Nephron (organoid): ENCODE results near the gene PNMT.

Experiments used
- H3K27ac Mint-ChIP-seq, 3 experiments: 2 replicates each; pipeline ENCODE4 v1.8.0; 2020; ENCODE audit warnings: mixed read lengths in 3 of 3, mild to moderate bottlenecking in 2 of 3, moderate library complexity in 1 of 3
- H3K27me3 Mint-ChIP-seq: 2 replicates; pipeline ENCODE4 v1.8.0; 2021; ENCODE audit warnings: low read depth, mild to moderate bottlenecking, moderate library complexity, mixed read lengths
- H3K36me3 Mint-ChIP-seq: 2 replicates; pipeline ENCODE4 v1.8.0; 2020; ENCODE audit warnings: low read depth, mixed read lengths
- H3K4me1 Mint-ChIP-seq: 2 replicates; pipeline ENCODE4 v1.8.0; 2020; ENCODE audit warnings: mixed read lengths
- H3K4me3 Mint-ChIP-seq, 3 experiments: 2 replicates each; pipeline ENCODE4 v1.8.0; 2020; ENCODE audit warnings: mild to moderate bottlenecking in 3 of 3, mixed read lengths in 3 of 3, moderate library complexity in 2 of 3
- H3K9me3 Mint-ChIP-seq: 2 replicates; pipeline ENCODE4 v1.8.0; 2020; ENCODE audit warnings: mixed read lengths
- CTCF ChIP-seq, 3 experiments: fragments of 200-600 bp; sonication (generic); IDR thresholded peaks; one replicate each; pipeline ENCODE4 v1.5.0; 2021; ENCODE audit warnings: antibody characterized with exemption in 3 of 3; ENCODE audit not compliant: unreplicated experiment in 3 of 3

PNMT gene

GRCh38 chr17:39687101-39687545 lies 18.9 kb downstream of the PNMT start:
- no peaks in the 10 kb centered on the region for H3K9me3 Mint-ChIP-seq
- H3K27me3 Mint-ChIP-seq: peaks cover 3% of the 10 kb centered on the region
- H3K27ac Mint-ChIP-seq: peak overlapping the region; percentile 95 to 99 (median 97)
- TF ChIP-seq CTCF (IDR thresholded peaks at IDR 0.05; ENCODE audit: unreplicated experiment in 3 of 3): no peak
- peak overlapping the region; percentile 89 to 97 (median 97) for H3K4me3 Mint-ChIP-seq
- peaks cover 22% of the 10 kb centered on the region for H3K4me1 Mint-ChIP-seq
- H3K36me3 Mint-ChIP-seq: peaks cover 29% of the 10 kb centered on the region

- TF ChIP-seq CTCF (IDR thresholded peaks at IDR 0.05; ENCODE audit: unreplicated experiment in 3 of 3): no peak
- H3K4me3 Mint-ChIP-seq: peak within 1 kb of the TSS; percentile 89 to 97 (median 97)
- peaks cover 22% of the 10 kb centered on the region for H3K4me1 Mint-ChIP-seq
- H3K27me3 Mint-ChIP-seq: peaks cover 3% of the 10 kb centered on the region
- H3K36me3 Mint-ChIP-seq: peaks cover 25% of the 10 kb centered on the region
- H3K27ac Mint-ChIP-seq: peak within 1 kb of the TSS; percentile 95 to 99 (median 97)
- H3K9me3 Mint-ChIP-seq: no peaks in the 10 kb centered on the region
These were observed 19.6 kb downstream of the PNMT start, which contains the start of gene PGAP3 for GRCh38 chr17:39687546-39688474. Gene PGAP3, minus strand, starts transcription at chr17:39688057. Its CDS starts 43 bp downstream, at chr17:39688014.

GRCh38 chr17:39688475-39688835 lies 20.2 kb downstream of the PNMT start:
- Mint-ChIP-seq H3K27me3 (peaks cover 3% of the 10 kb centered on the region), H3K4me3 (peak overlapping the region; percentile 89 to 97 (median 97)), H3K9me3 (no peaks in the 10 kb centered on the region), H3K36me3 (peaks cover 19% of the 10 kb centered on the region), H3K4me1 (peaks cover 22% of the 10 kb centered on the region), H3K27ac (peak overlapping the region; percentile 95 to 99 (median 97))
- no peak for TF ChIP-seq CTCF (IDR thresholded peaks at IDR 0.05; ENCODE audit: unreplicated experiment in 3 of 3)

GRCh38 chr17:39688945-39689344 lies 20.7 kb downstream of the PNMT start:
- peaks cover 3% of the 10 kb centered on the region for H3K27me3 Mint-ChIP-seq
- peak overlapping the region; percentile 89 to 97 (median 97) for H3K4me3 Mint-ChIP-seq
- no peak for TF ChIP-seq CTCF (IDR thresholded peaks at IDR 0.05; ENCODE audit: unreplicated experiment in 3 of 3)
- H3K36me3 Mint-ChIP-seq: peaks cover 19% of the 10 kb centered on the region
- H3K27ac Mint-ChIP-seq: peak overlapping the region; percentile 95 to 99 (median 97)
- peaks cover 22% of the 10 kb centered on the region for H3K4me1 Mint-ChIP-seq
- H3K9me3 Mint-ChIP-seq: no peaks in the 10 kb centered on the region

- Mint-ChIP-seq H3K27me3 (peaks cover 9% of the 10 kb centered on the region), H3K4me3 (peak overlapping the region in 2 of 3 experiments; percentile 16 to 45), H3K36me3 (no peaks in the 10 kb centered on the region), H3K27ac (peak overlapping the region; percentile 72 to 100 (median 97)), H3K4me1 (no peaks in the 10 kb centered on the region), H3K9me3 (no peaks in the 10 kb centered on the region)
- no peak for TF ChIP-seq CTCF (IDR thresholded peaks at IDR 0.05; ENCODE audit: unreplicated experiment in 3 of 3)
These were observed 26.3 kb downstream of the PNMT start for GRCh38 chr17:39694593-39694992.
